AG04450 (cell line): ENCODE measurements around the gene RGMB. TPM values are rescaled to one million over a fixed set of nuclear protein-coding genes. Genes with fewer than 3 reads are reported as not detected.
A peak's percentile ranks its signal among the peaks of the same experiment; 100 is the strongest.

Source experiments
- CTCF ChIA-PET: fragments of 300-600, 350-600 bp; formaldehyde crosslinking; extraction: SDS; loops from one replicate; lab custom pipeline; 2022; ENCODE audit warnings: antibody characterized with exemption, inconsistent platforms; lab: Charles Lee
- POLR2A ChIA-PET: fragments of 350-600 bp; formaldehyde crosslinking; extraction: SDS; loops from one replicate; lab custom pipeline; 2021; ENCODE audit warnings: antibody characterized with exemption, inconsistent platforms; lab: Yijun Ruan, JAX
- DNase-seq: peaks from one replicate; pipeline ENCODE4 v3.0.0-alpha.2; 2011; ENCODE audit warnings: low read depth, low spot score
- H3K27ac ChIP-seq: one replicate; pipeline ENCODE4 v1.5.1; 2012; ENCODE audit warnings: low read depth, low read length, control low read depth
- H3K27me3 ChIP-seq: one replicate; pipeline ENCODE4 v1.6.0; 2012; ENCODE audit warnings: low read length; ENCODE audit not compliant: control insufficient read depth, insufficient read depth
- H3K4me3 ChIP-seq: 2 replicates; pipeline ENCODE4 v1.5.1; 2011; ENCODE audit warnings: mild to moderate bottlenecking, low read depth, low read length, control low read depth
- H3K9me3 ChIP-seq: 2 replicates; pipeline ENCODE4 v1.5.1; 2012; ENCODE audit warnings: low read length; ENCODE audit not compliant: control insufficient read depth, insufficient read depth
- CTCF ChIP-seq: IDR thresholded peaks from 2 replicates; pipeline ENCODE4 v1.5.1; 2011; ENCODE audit warnings: low read depth, low read length, control low read depth, inconsistent platforms
- polyA plus RNA-seq: library from polyadenylated mRNA; depleted of rRNA; stranded (reverse); fragments of >200 nt; gene quantifications from 2 replicates; pipeline ENCODE4 v1.2.3, GENCODE V29; 2011

Gene RGMB
- polyA plus RNA-seq, 1 experiment = 53.6 TPM

GRCh38 chr5:98777295-98777694 lies 3.8 kb downstream of the RGMB start:
- no peak overlapping the region for H3K27ac ChIP-seq
- no peaks in the 10 kb centered on the region for H3K9me3 ChIP-seq
- H3K4me3 ChIP-seq = peak overlapping the region; percentile 39
- no peaks in the 10 kb centered on the region for H3K27me3 ChIP-seq
- ChIA-PET POLR2A (interaction anchor here (0.7 to 1.0 kb wide), 3 partner anchors 9 to 303 kb away, joined by 3 read pairs; no protein-coding TSS in a partner anchor), CTCF (interaction anchor here (0.8 to 5.3 kb wide), 6 partner anchors 7 to 1547 kb away, joined by 3 to 38 read pairs (median 5); no protein-coding TSS in a partner anchor)
- no peak for DNase-seq
- no peak for TF ChIP-seq CTCF

GRCh38 chr5:98779264-98779877 lies 5.9 kb downstream of the RGMB start:
- no peak for TF ChIP-seq CTCF
- Histone ChIP-seq H3K4me3 (no peak overlapping the region; the same call in 1 of the 2 replicates), H3K9me3 (no peaks in the 10 kb centered on the region), H3K27me3 (no peaks in the 10 kb centered on the region), H3K27ac (peak overlapping the region; percentile 32)
- CTCF ChIA-PET = interaction anchor here (5.3 kb wide), 1 partner anchor 9 kb away, joined by 38 read pairs; no protein-coding TSS in a partner anchor
- DNase-seq = no peak
- POLR2A ChIA-PET = no interaction called here

GRCh38 chr5:98780390-98780789 lies 6.9 kb downstream of the RGMB start:
- ChIA-PET CTCF (interaction anchor here (1.2 to 5.3 kb wide), 3 partner anchors 10 to 46 kb away, joined by 5 to 38 read pairs (median 9); no protein-coding TSS in a partner anchor), POLR2A (interaction anchor here (1.0 kb wide), 1 partner anchor 15 kb away, joined by 5 read pairs; no protein-coding TSS in a partner anchor)
- no peak overlapping the region for H3K27ac ChIP-seq
- no peak for TF ChIP-seq CTCF
- H3K4me3 ChIP-seq = no peak overlapping the region
- no peaks in the 10 kb centered on the region for H3K27me3 ChIP-seq
- no peak for DNase-seq
- no peaks in the 10 kb centered on the region for H3K9me3 ChIP-seq

- Histone ChIP-seq H3K4me3 (no peak overlapping the region), H3K27me3 (no peaks in the 10 kb centered on the region), H3K9me3 (no peaks in the 10 kb centered on the region), H3K27ac (no peak overlapping the region)
- no peak for TF ChIP-seq CTCF
- no peak for DNase-seq
- CTCF ChIA-PET = interaction anchor here (1.2 to 5.3 kb wide), 3 partner anchors 11 to 45 kb away, joined by 5 to 38 read pairs (median 9); no protein-coding TSS in a partner anchor
- POLR2A ChIA-PET = interaction anchor here (0.6 to 1.0 kb wide), 2 partner anchors 14 to 1928 kb away, joined by 4 to 5 read pairs; no protein-coding TSS in a partner anchor
These were observed 8.1 kb downstream of the RGMB start for GRCh38 chr5:98781520-98781919.

GRCh38 chr5:98781964-98782363 lies 8.5 kb downstream of the RGMB start:
- Histone ChIP-seq H3K27me3 (no peaks in the 10 kb centered on the region), H3K9me3 (no peaks in the 10 kb centered on the region), H3K4me3 (no peak overlapping the region), H3K27ac (no peak overlapping the region)
- no peak for TF ChIP-seq CTCF
- POLR2A ChIA-PET = no interaction called here
- no peak for DNase-seq
- CTCF ChIA-PET = interaction anchor here (1.4 to 5.3 kb wide), 2 partner anchors 12 to 14 kb away, joined by 8 to 38 read pairs; no protein-coding TSS in a partner anchor
